Measurements from ENCODE around the gene CEP350. TPM values are rescaled to one million over a fixed set of nuclear protein-coding genes. Genes with fewer than 3 reads are reported as not detected.

CEP350 gene
- total RNA-seq, 6 donors from 2014 or later, result 42.8 to 66.5 (median 52.2) TPM

GRCh38 chr1:180081474-180081873 lies 126.9 kb downstream of the CEP350 start:
- Histone ChIP-seq H3K27ac (no peak overlapping the region), H3K36me3 (peaks cover 6 to 83% (median 26%) of the 10 kb centered on the region in 4 donors), H3K4me3 (no peak overlapping the region), H3K4me1 (no peaks in the 10 kb centered on the region), H3K27me3 (no peaks in the 10 kb centered on the region), H3K9me3 (no peaks in the 10 kb centered on the region)
- ATAC-seq (ENCODE audit: low FRiP score in 2 of 2) (no peak), DNase-seq (no peak)
- TF ChIP-seq EP300 (IDR thresholded peaks at IDR 0.05) (no peak), POLR2AphosphoS5 (IDR thresholded peaks at IDR 0.05) (no peak), POLR2A (IDR thresholded peaks at IDR 0.05) (no peak), CTCF (IDR thresholded peaks at IDR 0.05) (no peak)
- WGBS, 2 donors, result 90 to 91% methylated on average over 2 of the region's 2 CpGs

- 78 to 80% methylated on average over 1 of the region's 1 CpG for WGBS, 2 donors
- H3K9me3 ChIP-seq, result no peaks in the 10 kb centered on the region
- no peak overlapping the region for H3K4me3 ChIP-seq
- ATAC-seq (ENCODE audit: low FRiP score in 2 of 2) (no peak), DNase-seq (no peak)
- TF ChIP-seq POLR2AphosphoS5 (IDR thresholded peaks at IDR 0.05) (no peak), POLR2A (IDR thresholded peaks at IDR 0.05) (no peak), EP300 (IDR thresholded peaks at IDR 0.05) (no peak), CTCF (IDR thresholded peaks at IDR 0.05) (no peak)
- H3K27me3 ChIP-seq, result no peaks in the 10 kb centered on the region
- H3K36me3 ChIP-seq, result peaks cover 6 to 78% (median 20%) of the 10 kb centered on the region in 4 donors
- H3K27ac ChIP-seq, result no peak overlapping the region
- no peaks in the 10 kb centered on the region for H3K4me1 ChIP-seq
These were observed 128.6 kb downstream of the CEP350 start for GRCh38 chr1:180083164-180083563.

- H3K36me3 ChIP-seq, result peaks cover 2 to 73% (median 18%) of the 10 kb centered on the region in 4 donors
These were observed 130.3 kb downstream of the CEP350 start for GRCh38 chr1:180084867-180085266.

GRCh38 chr1:180085331-180085730 lies 130.7 kb downstream of the CEP350 start:
- TF ChIP-seq CTCF (IDR thresholded peaks at IDR 0.05) (no peak), POLR2A (IDR thresholded peaks at IDR 0.05) (no peak), POLR2AphosphoS5 (IDR thresholded peaks at IDR 0.05) (no peak), EP300 (IDR thresholded peaks at IDR 0.05) (no peak)
- no peaks in the 10 kb centered on the region for H3K4me1 ChIP-seq
- DNase-seq (no peak), ATAC-seq (ENCODE audit: low FRiP score in 2 of 2) (no peak)
- no peaks in the 10 kb centered on the region for H3K27me3 ChIP-seq
- 91 to 94% methylated on average over 2 of the region's 2 CpGs for WGBS, 2 donors
- no peak overlapping the region for H3K4me3 ChIP-seq
- no peak overlapping the region for H3K27ac ChIP-seq
- no peaks in the 10 kb centered on the region for H3K9me3 ChIP-seq
- peaks cover 2 to 71% (median 17%) of the 10 kb centered on the region in 4 donors for H3K36me3 ChIP-seq

More at GRCh38 chr1:180084867-180085266, 130.3 kb downstream of the CEP350 start:
- no peak for TF ChIP-seq POLR2A (IDR thresholded peaks at IDR 0.05)
- TF ChIP-seq POLR2AphosphoS5 (IDR thresholded peaks at IDR 0.05), result no peak
- TF ChIP-seq CTCF (IDR thresholded peaks at IDR 0.05), result no peak
- no peak for TF ChIP-seq EP300 (IDR thresholded peaks at IDR 0.05)
- no peak overlapping the region for H3K4me3 ChIP-seq
- no peaks in the 10 kb centered on the region for H3K4me1 ChIP-seq
- 92 to 95% methylated on average over 1 of the region's 1 CpG for WGBS, 2 donors
- no peaks in the 10 kb centered on the region for H3K27me3 ChIP-seq
- no peak for ATAC-seq (ENCODE audit: low FRiP score in 2 of 2)
- H3K9me3 ChIP-seq, result no peaks in the 10 kb centered on the region
- H3K27ac ChIP-seq, result no peak overlapping the region
- DNase-seq, result no peak

- H3K9me3 ChIP-seq, result no peaks in the 10 kb centered on the region
- no peak for TF ChIP-seq CTCF (IDR thresholded peaks at IDR 0.05)
- no peak for TF ChIP-seq POLR2A (IDR thresholded peaks at IDR 0.05)
- no peak for TF ChIP-seq POLR2AphosphoS5 (IDR thresholded peaks at IDR 0.05)
- no peak for TF ChIP-seq EP300 (IDR thresholded peaks at IDR 0.05)
- peaks cover 0 to 4% (median 2%) of the 10 kb centered on the region in 4 donors for H3K4me1 ChIP-seq
- no peak for DNase-seq
- H3K27ac ChIP-seq, result no peak overlapping the region
- H3K36me3 ChIP-seq, result peaks cover 24 to 89% (median 45%) of the 10 kb centered on the region in 4 donors
- H3K4me3 ChIP-seq, result no peak overlapping the region
- WGBS, 2 donors, result 88 to 95% methylated on average over 4 of the region's 4 CpGs
- ATAC-seq (ENCODE audit: low FRiP score in 2 of 2), result no peak
- no peaks in the 10 kb centered on the region for H3K27me3 ChIP-seq
These were observed 138.5 kb downstream of the CEP350 start for GRCh38 chr1:180092931-180093650.
